Fibroblast of the aortic adventitia (primary cell): ENCODE data around the gene SF3A1. TPM values are rescaled to one million over a fixed set of nuclear protein-coding genes. Genes with fewer than 3 reads are reported as not detected.
A peak's percentile ranks its signal among the peaks of the same experiment; 100 is the strongest.

ENCODE experiments used
- DNase-seq: peaks from one replicate; pipeline ENCODE4 v3.0.0-alpha.2; 2010; ENCODE audit warnings: low read depth
- H3K4me3 ChIP-seq: 2 replicates; pipeline ENCODE4 v1.5.1; 2011; ENCODE audit warnings: low read depth, mild to moderate bottlenecking, control low read depth, low read length, moderate library complexity
- total RNA-seq: library from RNA; depleted of rRNA; stranded (reverse); fragments of >200 nt; gene quantifications from 2 replicates; pipeline ENCODE4 v1.2.3, GENCODE V29; 2012; ENCODE audit warnings: low replicate concordance
- TF ChIP-seq, protein P1 (sequence below): IDR thresholded peaks from 2 replicates; pipeline ENCODE4 v1.5.1; 2011; ENCODE audit warnings: mild to moderate bottlenecking, low read length, control low read depth, inconsistent platforms; ENCODE audit not compliant: insufficient read depth

The SF3A1 gene
- total RNA-seq, 1 donor: 43.7 TPM

DNA sequence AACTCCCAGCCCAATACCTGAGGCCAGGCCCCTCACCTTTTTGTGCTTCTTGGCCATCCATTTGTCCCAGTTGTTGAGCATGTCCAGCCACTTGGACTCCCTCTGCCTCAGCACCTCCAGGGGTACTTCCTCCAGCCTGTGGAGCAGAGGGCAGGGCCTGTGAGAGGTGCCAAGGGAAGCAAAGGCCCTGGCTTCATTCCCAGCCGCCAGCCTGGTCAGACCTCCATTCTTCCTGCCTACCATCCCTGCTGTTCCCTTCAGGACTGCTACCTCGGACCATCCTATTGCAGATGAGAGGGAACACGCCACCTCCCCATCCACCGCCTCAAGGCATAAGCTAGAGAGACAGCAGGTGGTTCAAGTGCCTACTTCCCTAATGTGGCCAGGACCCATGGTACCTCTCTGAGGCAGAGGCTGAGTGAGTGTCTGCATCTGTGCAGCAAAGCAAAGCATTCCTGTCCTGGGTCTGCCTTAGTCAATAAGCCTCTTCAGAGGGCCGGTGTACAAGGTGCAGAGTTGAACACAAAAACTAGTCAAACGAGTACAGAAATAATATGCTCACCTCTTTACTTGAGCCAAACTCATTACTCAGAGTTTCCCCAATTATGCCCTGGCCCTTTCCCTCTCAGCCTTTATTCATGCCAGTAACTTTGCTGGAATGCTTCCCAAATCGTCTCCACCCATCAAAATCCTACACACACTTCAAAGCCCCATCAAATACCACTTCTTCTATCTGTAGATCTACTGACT lies 52.0 kb downstream of the SF3A1 start:
- H3K4me3 ChIP-seq: no peak overlapping the region
- peak; percentile 72 for DNase-seq
- TF ChIP-seq, protein P1, sequence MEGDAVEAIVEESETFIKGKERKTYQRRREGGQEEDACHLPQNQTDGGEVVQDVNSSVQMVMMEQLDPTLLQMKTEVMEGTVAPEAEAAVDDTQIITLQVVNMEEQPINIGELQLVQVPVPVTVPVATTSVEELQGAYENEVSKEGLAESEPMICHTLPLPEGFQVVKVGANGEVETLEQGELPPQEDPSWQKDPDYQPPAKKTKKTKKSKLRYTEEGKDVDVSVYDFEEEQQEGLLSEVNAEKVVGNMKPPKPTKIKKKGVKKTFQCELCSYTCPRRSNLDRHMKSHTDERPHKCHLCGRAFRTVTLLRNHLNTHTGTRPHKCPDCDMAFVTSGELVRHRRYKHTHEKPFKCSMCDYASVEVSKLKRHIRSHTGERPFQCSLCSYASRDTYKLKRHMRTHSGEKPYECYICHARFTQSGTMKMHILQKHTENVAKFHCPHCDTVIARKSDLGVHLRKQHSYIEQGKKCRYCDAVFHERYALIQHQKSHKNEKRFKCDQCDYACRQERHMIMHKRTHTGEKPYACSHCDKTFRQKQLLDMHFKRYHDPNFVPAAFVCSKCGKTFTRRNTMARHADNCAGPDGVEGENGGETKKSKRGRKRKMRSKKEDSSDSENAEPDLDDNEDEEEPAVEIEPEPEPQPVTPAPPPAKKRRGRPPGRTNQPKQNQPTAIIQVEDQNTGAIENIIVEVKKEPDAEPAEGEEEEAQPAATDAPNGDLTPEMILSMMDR: no peak

DNA sequence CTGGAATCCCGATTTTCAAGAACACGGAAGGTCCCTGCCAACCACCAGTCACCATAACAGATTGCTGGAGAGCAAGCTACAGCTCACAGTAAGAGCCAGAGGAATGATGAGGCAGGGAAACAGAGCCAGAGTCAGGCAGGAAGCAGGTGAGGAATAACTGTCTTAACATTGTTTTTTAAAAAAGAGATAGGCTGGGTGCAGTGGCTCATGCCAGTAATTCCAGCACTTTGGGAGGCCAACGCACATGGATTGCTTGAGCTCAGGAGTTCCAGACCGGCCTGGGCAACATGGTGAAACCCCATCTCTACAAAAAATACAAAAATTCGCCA lies 53.9 kb downstream of the SF3A1 start:
- DNase-seq: no peak
- no peak overlapping the region for H3K4me3 ChIP-seq
- TF ChIP-seq, protein P1: no peak

DNA sequence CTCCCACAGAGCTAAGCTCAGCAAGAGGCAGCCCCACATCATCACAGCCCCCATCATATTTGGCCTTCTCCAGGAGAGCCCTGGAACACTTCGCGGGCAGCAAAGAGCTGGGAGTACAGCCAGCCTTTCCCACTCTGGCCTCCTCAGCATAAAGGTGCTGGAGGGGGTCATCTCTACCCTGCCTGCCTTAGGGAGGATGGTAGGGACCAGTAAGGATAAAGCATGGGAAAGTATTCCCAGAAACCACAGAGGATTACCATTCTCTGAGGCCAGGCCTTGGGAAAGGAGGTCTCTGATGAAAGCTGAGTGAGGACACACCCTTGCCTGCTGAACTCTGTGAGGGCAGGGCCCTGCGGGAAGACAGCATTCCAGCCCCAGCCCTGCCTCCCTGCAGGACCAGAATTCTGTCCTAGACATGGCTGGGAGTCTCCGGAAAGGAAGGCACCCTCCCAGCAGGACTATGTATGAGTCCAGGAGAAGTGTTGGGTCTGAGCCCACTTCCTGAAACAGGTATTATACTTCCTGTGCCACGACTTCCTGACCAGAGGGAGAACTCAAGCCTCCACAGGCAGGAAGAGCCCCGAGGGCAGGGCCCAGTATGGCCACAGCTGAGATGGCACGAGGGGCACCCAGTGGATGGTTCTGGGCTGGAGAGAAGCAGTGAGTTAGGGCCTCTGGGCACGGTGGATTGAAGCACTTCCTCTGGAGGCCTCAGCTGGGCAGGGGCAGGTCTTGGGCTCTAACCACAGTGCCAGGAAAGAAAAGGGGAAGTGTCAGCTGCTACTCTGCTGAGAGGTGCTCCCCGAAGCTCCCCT lies 54.5 kb downstream of the SF3A1 start:
- TF ChIP-seq, protein P1: no peak
- DNase-seq: peak; percentile 85
- no peak overlapping the region for H3K4me3 ChIP-seq

DNA sequence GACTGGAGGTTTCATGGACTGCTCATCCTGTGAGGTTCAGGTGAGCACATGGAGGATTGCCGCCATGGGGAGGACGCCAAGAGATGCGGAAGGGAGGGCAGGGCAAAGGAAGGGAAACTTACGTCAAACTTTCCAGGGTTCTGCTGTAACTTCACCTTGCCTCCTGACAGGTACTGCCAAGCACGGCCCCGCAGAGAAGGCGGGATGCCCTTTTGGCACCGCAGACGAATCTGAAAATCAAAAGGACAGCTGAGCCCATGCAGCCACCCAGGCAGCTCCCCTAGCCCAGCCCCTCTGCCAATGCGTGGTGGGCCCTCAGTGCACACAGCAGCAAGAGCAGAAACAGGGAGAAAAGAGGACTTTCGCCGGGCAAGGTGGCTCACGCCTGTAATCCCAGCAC lies 57.4 kb downstream of the SF3A1 start:
- DNase-seq: no peak
- TF ChIP-seq, protein P1: no peak

DNA sequence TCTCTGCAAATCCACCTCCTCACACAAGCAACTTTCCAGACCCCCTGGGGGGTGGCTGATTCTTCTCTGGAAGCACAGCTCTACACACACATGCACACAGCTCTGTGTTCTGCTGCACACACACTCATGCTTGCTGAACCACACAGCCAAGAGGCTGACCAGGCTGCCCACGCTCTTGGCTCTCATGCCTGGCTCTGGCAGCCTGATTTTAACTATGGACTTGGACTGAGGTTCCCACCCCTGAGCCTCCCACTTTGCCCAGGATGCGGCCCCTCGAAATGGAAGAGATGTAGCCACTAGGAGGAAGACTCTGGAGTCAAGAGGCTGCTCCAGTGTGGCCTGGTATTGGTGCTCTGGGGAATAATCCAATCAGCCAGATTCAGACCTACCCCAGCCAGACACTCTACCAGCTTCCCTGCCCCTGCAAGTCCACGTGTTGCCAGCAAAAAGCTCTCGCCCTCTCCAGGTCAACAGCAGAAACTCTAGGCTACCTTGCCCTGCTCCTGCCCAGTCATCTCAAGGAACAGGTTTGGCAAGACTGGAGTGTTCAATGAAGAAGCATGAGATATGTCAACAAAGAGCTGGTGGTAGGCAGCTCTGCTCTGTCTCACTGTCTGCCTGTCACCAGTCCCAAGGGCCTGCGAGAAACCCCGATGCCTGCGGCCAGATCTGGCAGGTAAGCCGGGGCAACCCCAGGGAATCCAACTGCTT lies 58.5 kb downstream of the SF3A1 start:
- TF ChIP-seq, protein P1: no peak
- no peak for DNase-seq
- no peak overlapping the region for H3K4me3 ChIP-seq

More for the DNA sequence above, 57.4 kb downstream of the SF3A1 start:
- no peak overlapping the region for H3K4me3 ChIP-seq

DNA sequence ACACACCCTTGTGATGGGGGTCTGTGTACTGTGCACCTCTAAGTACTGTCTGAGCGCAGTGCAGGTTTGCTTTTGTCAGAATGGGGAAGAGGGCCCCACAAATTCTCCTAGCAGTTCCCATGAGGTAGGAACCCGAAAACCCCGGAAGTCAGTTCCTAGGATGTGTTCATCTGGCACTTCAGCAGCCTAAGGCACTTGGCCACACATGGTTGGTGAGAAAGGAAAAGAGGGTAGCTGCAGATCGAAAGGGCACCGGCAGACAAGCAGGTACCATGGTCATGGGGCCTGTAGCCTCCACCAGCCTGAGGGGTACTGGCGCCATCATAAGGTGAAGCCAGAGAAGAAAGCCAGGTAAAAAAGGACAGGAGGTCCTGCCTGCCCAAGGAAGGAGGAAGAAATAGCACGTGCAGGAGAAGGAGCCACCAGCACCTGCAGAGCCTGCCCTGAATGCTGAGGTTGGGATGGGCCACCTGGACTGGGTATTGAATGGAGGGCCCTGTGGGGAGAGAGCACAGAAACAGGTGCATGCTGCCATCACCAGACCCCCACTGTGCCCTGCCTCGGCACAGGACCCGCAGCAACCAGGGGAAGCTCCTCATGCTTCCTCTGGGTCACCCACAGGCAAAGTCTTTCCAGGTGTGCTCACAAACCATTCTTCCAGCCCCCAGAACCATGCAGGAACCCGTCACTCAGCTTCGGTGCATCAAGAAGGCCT lies 59.3 kb downstream of the SF3A1 start:
- TF ChIP-seq, protein P1: no peak
- DNase-seq: no peak
- H3K4me3 ChIP-seq: no peak overlapping the region
